B cell (primary cell): ENCODE results near the gene CISD1.

Experiments
- EZH2 ChIP-seq: IDR thresholded peaks from 2 replicates; pipeline ENCODE4 v1.6.1; 2012; ENCODE audit warnings: borderline replicate concordance, low read depth, mild to moderate bottlenecking, moderate library complexity, low read length; ENCODE audit not compliant: insufficient read depth, poor library complexity, severe bottlenecking
- TF ChIP-seq, protein P1 (sequence below): fragments of 200-600 bp; IDR thresholded peaks from one replicate; pipeline ENCODE4 v1.8.0; 2022; ENCODE audit warnings: antibody characterized with exemption, mild to moderate bottlenecking

DNA sequence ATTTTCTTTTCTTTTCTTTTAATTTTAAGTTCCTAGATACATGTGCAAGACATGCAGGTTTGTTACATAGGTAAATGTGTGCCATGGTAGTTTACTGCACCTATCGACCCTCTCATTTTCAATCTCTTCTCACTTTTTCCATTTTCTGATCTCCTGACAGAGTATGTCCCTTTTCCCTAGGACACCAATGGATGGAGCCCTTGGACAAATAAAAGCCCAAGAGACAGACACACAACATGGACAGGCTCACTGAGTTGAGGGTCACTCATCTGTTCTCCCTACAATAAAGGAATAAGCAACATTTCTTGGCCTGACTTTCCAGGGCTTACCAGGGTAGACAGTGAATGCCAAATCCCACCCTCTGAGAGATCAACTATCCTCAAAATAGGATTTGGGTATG is 50.6 kb downstream of the CISD1 start:
- TF ChIP-seq, protein P1, sequence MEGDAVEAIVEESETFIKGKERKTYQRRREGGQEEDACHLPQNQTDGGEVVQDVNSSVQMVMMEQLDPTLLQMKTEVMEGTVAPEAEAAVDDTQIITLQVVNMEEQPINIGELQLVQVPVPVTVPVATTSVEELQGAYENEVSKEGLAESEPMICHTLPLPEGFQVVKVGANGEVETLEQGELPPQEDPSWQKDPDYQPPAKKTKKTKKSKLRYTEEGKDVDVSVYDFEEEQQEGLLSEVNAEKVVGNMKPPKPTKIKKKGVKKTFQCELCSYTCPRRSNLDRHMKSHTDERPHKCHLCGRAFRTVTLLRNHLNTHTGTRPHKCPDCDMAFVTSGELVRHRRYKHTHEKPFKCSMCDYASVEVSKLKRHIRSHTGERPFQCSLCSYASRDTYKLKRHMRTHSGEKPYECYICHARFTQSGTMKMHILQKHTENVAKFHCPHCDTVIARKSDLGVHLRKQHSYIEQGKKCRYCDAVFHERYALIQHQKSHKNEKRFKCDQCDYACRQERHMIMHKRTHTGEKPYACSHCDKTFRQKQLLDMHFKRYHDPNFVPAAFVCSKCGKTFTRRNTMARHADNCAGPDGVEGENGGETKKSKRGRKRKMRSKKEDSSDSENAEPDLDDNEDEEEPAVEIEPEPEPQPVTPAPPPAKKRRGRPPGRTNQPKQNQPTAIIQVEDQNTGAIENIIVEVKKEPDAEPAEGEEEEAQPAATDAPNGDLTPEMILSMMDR: no peak
- TF ChIP-seq EZH2: no peak
